Kidney (tissue), 14 donors: ENCODE measurements around the gene HIRA. TPM values are rescaled to one million over a fixed set of nuclear protein-coding genes. Genes with fewer than 3 reads are reported as not detected.
"Not testable (repeated sequence)": the region's sequence is repeated elsewhere in the genome, so short reads cannot be mapped to it uniquely, and the experiment has no call there.

ENCODE experiments used
- DNase-seq, 5 donors: peaks; one replicate each; pipeline ENCODE4 v3.0.0-alpha.2; 2013 to 2020
- FAIRE-seq: peaks from 2 replicates; lab custom pipeline; 2012; peaks lifted over from hg19 to GRCh38; lab: Jason Lieb, UNC
- H3K27ac ChIP-seq, 2 donors: one replicate each; pipeline ENCODE4 v1.7.0; 2013; ENCODE audit warnings: low read depth in 2 of 2, low read length in 2 of 2, inconsistent platforms in 1 of 2
- H3K27me3 ChIP-seq: one replicate; pipeline ENCODE4 v1.7.1; 2013; ENCODE audit warnings: low read length, inconsistent platforms; ENCODE audit not compliant: control insufficient read depth, insufficient read depth
- H3K36me3 ChIP-seq, 3 donors: one replicate each; pipeline versions ENCODE4 v1.7.0 to v1.7.1; 2013; ENCODE audit warnings: low read length in 3 of 3, control low read depth in 1 of 3, inconsistent platforms in 1 of 3; ENCODE audit not compliant: insufficient read depth in 3 of 3, control insufficient read depth in 2 of 3
- H3K4me1 ChIP-seq, 3 donors: one replicate each; pipeline versions ENCODE4 v1.7.0 to v1.7.1; 2013; ENCODE audit warnings: low read length in 3 of 3, inconsistent platforms in 1 of 3, low read depth in 1 of 3; ENCODE audit not compliant: control insufficient read depth in 2 of 3, insufficient read depth in 2 of 3
- H3K4me3 ChIP-seq, 3 donors: one replicate each; pipeline versions ENCODE4 v1.7.0 to v1.8.1; 2013; ENCODE audit warnings: low read length in 3 of 3, control low read depth in 1 of 3, inconsistent platforms in 1 of 3
- H3K9ac ChIP-seq, 3 donors: one replicate each; pipeline versions ENCODE4 v1.7.0 to v1.7.1; 2013; ENCODE audit warnings: low read length in 3 of 3, control low read depth in 1 of 3, inconsistent platforms in 1 of 3
- H3K9me3 ChIP-seq, 3 donors: one replicate each; pipeline versions ENCODE4 v1.7.0 to v1.7.1; 2013; ENCODE audit warnings: low read length in 3 of 3, control low read depth in 1 of 3, inconsistent platforms in 1 of 3; ENCODE audit not compliant: control insufficient read depth in 2 of 3, insufficient read depth in 1 of 3
- intact Hi-C: fragments of 100-400 bp; cut with DNase I; formaldehyde crosslinking; loops from one replicate; pipeline ENCODE4 v1.11.1; 2022
- polyA plus RNA-seq: library from polyadenylated mRNA; stranded (reverse); fragments of 350-450 nt; fragmentation: Illumina TruSeq; extraction: RNeasy Lipid Tissue Mini Kit (QIAGEN cat#74804); gene quantifications from one replicate; pipeline ENCODE4 v1.2.3, GENCODE V29; 2014; ENCODE audit warnings: low read depth, low replicate concordance; ENCODE audit not compliant: insufficient read depth
- total RNA-seq: library from RNA; stranded (reverse); fragmentation: NEBNext Ultra II Directional; extraction: Animal tissue kit (Norgen Biotek cat#: 25700); gene quantifications from one replicate; pipeline ENCODE4 v1.2.1, GENCODE V29; 2021
- TF ChIP-seq, protein P1 (sequence below): IDR thresholded peaks from 3 replicates; pipeline ENCODE4 v1.5.1; 2012; ENCODE audit warnings: mild to moderate bottlenecking, moderate library complexity, borderline replicate concordance; ENCODE audit not compliant: insufficient read depth; ENCODE audit errors: extremely low read depth
- donor health status: control.
- donor health status: control.
- donor health status: control.
- donor health status: control.
- donor health status: control.
- donor health status: DM: yes; HTN: yes; CAD: no.
- donor health status: Normal renal cell carcinoma (clear cell type).

The HIRA gene
- total and polyA plus RNA-seq, 2 donors from 2014 or later, result 18.5 to 26.8 TPM

DNA sequence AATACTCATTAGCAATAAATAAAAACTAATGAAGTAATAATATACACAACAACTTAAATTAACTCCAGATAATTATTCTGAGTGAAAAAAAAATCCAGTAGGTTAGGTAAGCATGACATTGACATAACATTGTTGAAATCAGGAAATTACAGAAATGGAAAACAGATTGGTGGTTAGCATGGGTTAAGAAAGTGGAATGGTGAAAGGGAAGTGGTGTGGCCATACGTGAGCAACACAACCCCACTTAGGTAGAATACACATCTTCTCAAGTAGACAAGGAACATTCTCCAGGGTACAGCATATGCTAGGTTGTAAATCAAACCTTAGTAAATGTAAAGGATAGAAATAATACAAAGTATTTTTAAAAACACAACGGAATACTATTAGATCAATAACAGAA is 109.8 kb downstream of the HIRA start:
- Histone ChIP-seq H3K9ac (no peak overlapping the region), H3K9me3 (peaks cover 0 to 10% (median 0%) of the 10 kb centered on the region in 3 donors), H3K27me3 (no peaks in the 10 kb centered on the region), H3K36me3 (no peaks in the 10 kb centered on the region), H3K27ac (no peak overlapping the region), H3K4me1 (no peaks in the 10 kb centered on the region), H3K4me3 (no peak overlapping the region)
- intact Hi-C loops, result no loop called here
- TF ChIP-seq, protein P1, sequence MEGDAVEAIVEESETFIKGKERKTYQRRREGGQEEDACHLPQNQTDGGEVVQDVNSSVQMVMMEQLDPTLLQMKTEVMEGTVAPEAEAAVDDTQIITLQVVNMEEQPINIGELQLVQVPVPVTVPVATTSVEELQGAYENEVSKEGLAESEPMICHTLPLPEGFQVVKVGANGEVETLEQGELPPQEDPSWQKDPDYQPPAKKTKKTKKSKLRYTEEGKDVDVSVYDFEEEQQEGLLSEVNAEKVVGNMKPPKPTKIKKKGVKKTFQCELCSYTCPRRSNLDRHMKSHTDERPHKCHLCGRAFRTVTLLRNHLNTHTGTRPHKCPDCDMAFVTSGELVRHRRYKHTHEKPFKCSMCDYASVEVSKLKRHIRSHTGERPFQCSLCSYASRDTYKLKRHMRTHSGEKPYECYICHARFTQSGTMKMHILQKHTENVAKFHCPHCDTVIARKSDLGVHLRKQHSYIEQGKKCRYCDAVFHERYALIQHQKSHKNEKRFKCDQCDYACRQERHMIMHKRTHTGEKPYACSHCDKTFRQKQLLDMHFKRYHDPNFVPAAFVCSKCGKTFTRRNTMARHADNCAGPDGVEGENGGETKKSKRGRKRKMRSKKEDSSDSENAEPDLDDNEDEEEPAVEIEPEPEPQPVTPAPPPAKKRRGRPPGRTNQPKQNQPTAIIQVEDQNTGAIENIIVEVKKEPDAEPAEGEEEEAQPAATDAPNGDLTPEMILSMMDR, result no peak
- FAIRE-seq (no peak), DNase-seq (no peak)

DNA sequence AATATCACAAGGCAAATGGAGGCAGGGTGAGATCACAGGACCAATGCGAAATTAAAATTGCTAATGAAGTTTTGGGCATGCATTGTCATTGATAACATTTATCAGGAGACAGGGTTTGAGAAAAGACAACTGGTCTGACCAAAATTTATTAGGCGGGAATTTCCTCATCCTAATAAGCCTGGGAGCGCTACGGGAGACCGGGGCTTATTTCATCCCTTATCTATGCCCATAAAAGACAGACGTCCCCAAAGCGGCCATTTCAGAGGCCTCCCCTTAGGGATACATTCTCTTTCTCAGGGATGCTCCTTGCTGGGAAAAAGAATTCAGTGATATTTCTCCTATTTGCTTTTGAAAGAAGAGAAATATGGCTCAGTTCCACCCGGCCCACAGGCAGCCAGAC is 111.4 kb downstream of the HIRA start:
- intact Hi-C loops, result not testable (repeated sequence)

DNA sequence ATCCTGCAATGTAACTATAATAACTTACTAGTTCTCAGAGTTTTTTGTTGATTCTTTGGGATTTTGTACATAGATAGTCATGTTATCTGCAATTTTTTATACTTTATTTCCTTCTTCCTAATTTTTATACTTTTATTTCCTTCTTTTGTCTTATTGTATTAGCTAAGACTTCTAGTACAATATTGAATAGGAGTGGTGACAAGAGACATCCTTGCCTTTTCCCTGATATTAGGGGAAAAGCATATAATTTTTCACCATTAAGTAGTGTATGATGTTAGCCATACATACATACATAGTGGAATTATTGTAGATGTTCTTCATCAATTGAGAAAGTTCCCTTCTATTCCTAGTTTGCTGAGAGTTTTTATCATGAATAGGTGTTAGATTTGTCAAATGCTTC is 112.3 kb downstream of the HIRA start:
- H3K27me3 ChIP-seq, result no peaks in the 10 kb centered on the region
- no peak for FAIRE-seq
- H3K36me3 ChIP-seq, result no peaks in the 10 kb centered on the region
- H3K9me3 ChIP-seq, result peaks cover 0 to 15% (median 0%) of the 10 kb centered on the region in 3 donors
- intact Hi-C loops, result no loop called here
- no peaks in the 10 kb centered on the region for H3K4me1 ChIP-seq
- TF ChIP-seq, protein P1, result no peak
- no peak overlapping the region for H3K27ac ChIP-seq
- DNase-seq, result no peak
- H3K4me3 ChIP-seq, result no peak overlapping the region
- H3K9ac ChIP-seq, result no peak overlapping the region

More for the DNA sequence above, 111.4 kb downstream of the HIRA start:
- not testable (repeated sequence) for H3K4me1 ChIP-seq, FAIRE-seq, H3K27me3 ChIP-seq, H3K9ac ChIP-seq, H3K27ac ChIP-seq, H3K36me3 ChIP-seq, DNase-seq, H3K4me3 ChIP-seq
- H3K9me3 ChIP-seq, result peaks cover 0 to 15% (median 0%) of the 10 kb centered on the region in 3 donors

GRCh38 chr22:19317865-19318264 is 113.7 kb downstream of the HIRA start:
- intact Hi-C loops, result no loop called here
- no peak for FAIRE-seq

More at GRCh38 chr22:19317865-19318264, 113.7 kb downstream of the HIRA start:
- no peak for DNase-seq
- TF ChIP-seq, protein P1, result no peak
- Histone ChIP-seq H3K9me3 (peaks cover 0 to 15% (median 0%) of the 10 kb centered on the region in 3 donors), H3K27me3 (no peaks in the 10 kb centered on the region), H3K4me3 (no peak overlapping the region), H3K27ac (no peak overlapping the region), H3K4me1 (no peaks in the 10 kb centered on the region), H3K9ac (no peak overlapping the region), H3K36me3 (no peaks in the 10 kb centered on the region)
